Urinary bladder (tissue), 4 donors: ENCODE results near the gene GSS. TPM values are rescaled to one million over a fixed set of nuclear protein-coding genes. Genes with fewer than 3 reads are reported as not detected.

Source experiments
- DNase-seq: peaks from one replicate; pipeline ENCODE4 v3.0.0-alpha.2; 2015; ENCODE audit errors: extremely low spot score
- H3K27ac ChIP-seq: one replicate; pipeline ENCODE4 v1.5.1; 2013; ENCODE audit warnings: low read depth, mild to moderate bottlenecking, moderate library complexity
- H3K36me3 ChIP-seq: one replicate; pipeline ENCODE4 v1.6.1; 2013; ENCODE audit warnings: mild to moderate bottlenecking, moderate library complexity; ENCODE audit not compliant: insufficient read depth
- H3K4me1 ChIP-seq: one replicate; pipeline ENCODE4 v1.6.1; 2013; ENCODE audit warnings: mild to moderate bottlenecking, moderate library complexity; ENCODE audit not compliant: insufficient read depth
- H3K4me3 ChIP-seq: one replicate; pipeline ENCODE4 v1.5.1; 2013; ENCODE audit warnings: low read depth, low read length
- WGBS: extraction: QIAGEN DNeasy Blood & Tissue Kit; methylation state at CpG from one replicate; pipeline ENCODE4 v1.1.7; 2013; 5-methylcytosine and 5-hydroxymethylcytosine counted together
- polyA plus RNA-seq: library from polyadenylated mRNA; stranded (reverse); fragments of 200-250 nt; gene quantifications from one replicate; pipeline ENCODE4 v1.2.3, GENCODE V29; 2013
- total RNA-seq: library from RNA; depleted of rRNA; stranded (reverse); fragments of >200 nt; gene quantifications from one replicate; pipeline ENCODE4 v1.2.3, GENCODE V29; 2014
- donor health status: healthy with polysubstance abuse.
- donor health status: healthy.

Gene GSS
- total and polyA plus RNA-seq, 2 donors, result 24.9 to 27.2 TPM

- no peak overlapping the region for H3K27ac ChIP-seq
- H3K4me1 ChIP-seq, result no peaks in the 10 kb centered on the region
- no peaks in the 10 kb centered on the region for H3K36me3 ChIP-seq
- 86% methylated on average over 14 of the region's 14 CpGs for WGBS
- H3K4me3 ChIP-seq, result no peak overlapping the region
- DNase-seq, result no peak
These were observed 17.0 kb downstream of the GSS start for GRCh38 chr20:34938466-34939163.

DNA sequence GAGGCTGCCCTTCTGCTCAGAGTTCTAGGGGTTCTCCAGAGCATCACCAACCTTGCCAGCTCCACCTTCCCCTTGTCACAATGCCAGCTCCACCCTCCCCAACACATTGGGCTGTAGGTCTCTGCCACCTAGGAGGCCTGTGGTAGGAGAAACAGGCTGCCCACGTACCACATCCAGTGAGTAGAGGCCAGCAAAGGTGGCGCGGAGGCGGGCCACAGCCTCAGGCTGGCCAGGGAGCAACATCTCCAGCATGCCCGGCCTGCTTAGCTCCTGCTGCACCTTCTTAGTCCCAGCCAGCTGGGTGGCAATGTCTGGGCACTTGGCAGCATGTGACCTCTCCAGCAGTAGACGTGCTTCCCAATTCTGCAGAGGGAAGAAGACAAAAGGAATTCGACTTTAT, 23.8 kb downstream of the GSS start:
- H3K27ac ChIP-seq, result no peak overlapping the region
- no peak for DNase-seq
- 95% methylated on average over 7 of the region's 7 CpGs for WGBS
- no peaks in the 10 kb centered on the region for H3K36me3 ChIP-seq
- H3K4me3 ChIP-seq, result no peak overlapping the region
- no peaks in the 10 kb centered on the region for H3K4me1 ChIP-seq

DNA sequence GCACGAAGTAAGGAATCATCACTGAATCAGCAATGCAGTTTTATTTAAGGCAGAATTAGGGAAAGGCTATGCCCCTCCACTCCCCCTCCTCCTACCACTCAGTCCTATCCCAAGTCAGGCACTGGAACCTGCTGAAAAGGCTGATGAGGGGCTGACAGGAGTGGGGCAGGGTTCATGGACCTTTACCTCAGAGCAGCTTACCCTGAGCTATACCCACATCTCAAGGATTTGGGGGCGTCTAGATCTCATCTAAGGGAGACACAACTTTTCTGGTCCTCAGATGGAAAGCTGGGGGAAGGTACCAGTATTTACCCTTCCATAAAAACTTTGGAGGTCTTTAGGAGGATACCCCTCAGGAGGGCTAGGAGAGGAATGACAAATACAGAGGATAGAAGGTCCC, 27.2 kb downstream of the GSS start:
- no peak overlapping the region for H3K4me3 ChIP-seq
- no peak overlapping the region for H3K27ac ChIP-seq
- H3K4me1 ChIP-seq, result no peaks in the 10 kb centered on the region
- WGBS, result 85% methylated on average over 2 of the region's 2 CpGs
- DNase-seq, result no peak
- H3K36me3 ChIP-seq, result no peaks in the 10 kb centered on the region

DNA sequence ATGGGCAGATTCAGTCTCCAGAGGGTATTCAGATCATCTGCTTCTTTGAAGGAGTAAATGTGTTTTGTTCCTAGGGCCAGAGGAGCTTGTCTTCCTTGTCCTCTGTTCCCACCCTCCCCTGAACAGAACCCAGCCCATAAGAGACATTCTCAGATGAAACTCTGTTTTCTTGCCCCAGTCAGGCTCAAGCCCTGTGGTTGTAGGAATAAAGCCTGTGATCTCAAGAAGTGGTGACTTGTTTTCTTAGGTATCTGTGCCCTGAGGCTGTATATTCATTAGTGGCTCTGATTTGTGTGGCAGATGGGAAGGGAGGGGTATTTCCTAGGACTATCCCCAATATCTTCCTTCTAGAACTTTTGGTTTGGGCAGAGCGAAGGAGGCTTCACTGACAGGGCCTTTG, 27.9 kb downstream of the GSS start:
- 95% methylated on average over 1 of the region's 1 CpG for whole genome bisulfite sequencing
- Histone ChIP-seq H3K4me1 (no peaks in the 10 kb centered on the region), H3K4me3 (no peak overlapping the region), H3K27ac (no peak overlapping the region), H3K36me3 (no peaks in the 10 kb centered on the region)
- no peak for DNase-seq

DNA sequence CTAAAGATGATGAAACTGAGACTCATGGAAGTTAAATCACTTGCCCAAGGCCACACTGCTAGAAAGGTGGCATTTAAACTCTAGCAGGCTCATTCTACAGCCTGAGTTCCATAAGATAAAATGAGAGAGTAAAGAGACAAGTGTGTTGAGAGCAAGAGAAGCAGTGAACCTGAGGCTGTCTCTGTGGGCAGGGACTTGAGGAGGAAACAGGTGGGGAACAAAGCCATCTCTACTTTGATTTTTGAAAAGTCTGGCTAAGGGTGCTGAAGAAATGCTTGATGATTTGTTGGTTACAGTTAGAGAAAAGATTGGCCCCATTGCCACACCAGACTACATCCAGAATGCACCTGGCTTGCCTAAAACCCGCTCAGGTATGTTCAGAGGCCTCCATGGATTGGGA, 29.0 kb downstream of the GSS start:
- no peak overlapping the region for H3K27ac ChIP-seq
- 96% methylated on average over 1 of the region's 1 CpG for WGBS

DNA sequence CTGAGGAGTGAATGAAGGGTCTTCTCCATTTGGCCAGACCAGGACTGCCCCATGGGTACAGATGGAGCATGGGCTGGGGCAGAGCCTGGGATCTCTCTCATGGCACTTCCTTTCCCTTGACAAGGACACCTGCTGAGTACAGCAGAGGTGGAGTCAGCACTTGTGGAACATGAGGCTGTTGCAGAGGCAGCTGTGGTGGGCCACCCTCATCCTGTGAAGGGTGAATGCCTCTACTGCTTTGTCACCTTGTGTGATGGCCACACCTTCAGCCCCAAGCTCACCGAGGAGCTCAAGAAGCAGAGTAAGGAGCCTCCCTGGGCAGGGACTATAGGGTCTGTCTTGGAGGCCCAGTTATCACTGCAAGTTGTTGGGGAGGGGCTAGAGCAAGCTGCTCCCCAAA, 29.6 kb downstream of the GSS start:
- Histone ChIP-seq H3K4me1 (no peaks in the 10 kb centered on the region), H3K27ac (no peak overlapping the region), H3K4me3 (no peak overlapping the region), H3K36me3 (no peaks in the 10 kb centered on the region)
- 76% methylated on average over 1 of the region's 1 CpG for WGBS
- DNase-seq, result no peak

More for the DNA sequence above, 29.0 kb downstream of the GSS start:
- Histone ChIP-seq H3K4me3 (no peak overlapping the region), H3K36me3 (no peaks in the 10 kb centered on the region), H3K4me1 (no peaks in the 10 kb centered on the region)
- no peak for DNase-seq

DNA sequence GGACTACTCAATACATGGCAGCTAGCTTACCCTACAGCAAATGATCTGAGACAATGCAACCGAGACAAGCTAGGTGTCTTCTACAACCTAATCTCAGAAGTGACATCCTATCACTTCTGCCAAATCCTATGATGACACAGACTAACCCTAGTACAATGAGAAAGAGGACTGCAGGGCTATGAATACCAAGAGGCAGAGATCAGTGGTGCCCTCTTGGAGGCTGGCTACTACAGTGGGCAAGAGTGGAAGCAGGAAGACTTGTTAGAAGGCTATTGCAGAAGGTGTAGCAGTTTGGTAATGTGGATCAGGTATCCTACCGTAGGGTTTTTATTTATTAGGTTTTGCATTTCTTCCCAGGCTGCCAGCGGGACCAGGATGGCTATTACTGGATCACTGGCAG, 30.3 kb downstream of the GSS start:
- 94% methylated on average over 3 of the region's 3 CpGs for WGBS
- DNase-seq, result no peak
- Histone ChIP-seq H3K4me3 (no peak overlapping the region), H3K27ac (no peak overlapping the region), H3K4me1 (no peaks in the 10 kb centered on the region), H3K36me3 (no peaks in the 10 kb centered on the region)

- Histone ChIP-seq H3K27ac (no peak overlapping the region), H3K36me3 (no peaks in the 10 kb centered on the region), H3K4me1 (no peaks in the 10 kb centered on the region), H3K4me3 (no peak overlapping the region)
- 99% methylated on average over 2 of the region's 2 CpGs for WGBS
- DNase-seq, result no peak
These were observed 32.2 kb downstream of the GSS start for GRCh38 chr20:34923414-34923813.

- Histone ChIP-seq H3K4me1 (no peaks in the 10 kb centered on the region), H3K27ac (no peak overlapping the region), H3K4me3 (no peak overlapping the region), H3K36me3 (no peaks in the 10 kb centered on the region)
- whole genome bisulfite sequencing, result 84% methylated on average over 5 of the region's 5 CpGs
- DNase-seq, result no peak
These were observed 32.8 kb downstream of the GSS start for GRCh38 chr20:34922654-34923381.

DNA sequence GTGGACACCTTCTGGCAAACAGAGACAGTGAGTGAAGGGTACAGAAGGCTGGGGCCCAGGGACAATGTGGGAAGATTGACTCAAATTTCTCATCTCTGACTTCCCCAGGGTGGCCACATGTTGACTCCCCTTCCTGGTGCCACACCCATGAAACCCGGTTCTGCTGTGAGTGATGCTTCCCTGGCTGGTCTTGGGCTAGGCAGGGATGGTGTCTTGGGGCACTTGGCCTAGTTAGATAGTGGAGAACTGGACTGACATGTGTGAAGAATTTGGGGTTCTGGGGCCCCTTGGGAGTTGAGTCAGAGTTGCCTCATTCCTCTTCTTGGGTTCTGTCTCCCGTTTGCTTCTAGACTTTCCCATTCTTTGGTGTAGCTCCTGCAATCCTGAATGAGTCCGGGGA, 34.2 kb downstream of the GSS start:
- H3K36me3 ChIP-seq, result no peaks in the 10 kb centered on the region
- DNase-seq, result no peak
- H3K4me3 ChIP-seq, result no peak overlapping the region
- H3K4me1 ChIP-seq, result no peaks in the 10 kb centered on the region
- WGBS, result 87% methylated on average over 3 of the region's 3 CpGs
- no peak overlapping the region for H3K27ac ChIP-seq

DNA sequence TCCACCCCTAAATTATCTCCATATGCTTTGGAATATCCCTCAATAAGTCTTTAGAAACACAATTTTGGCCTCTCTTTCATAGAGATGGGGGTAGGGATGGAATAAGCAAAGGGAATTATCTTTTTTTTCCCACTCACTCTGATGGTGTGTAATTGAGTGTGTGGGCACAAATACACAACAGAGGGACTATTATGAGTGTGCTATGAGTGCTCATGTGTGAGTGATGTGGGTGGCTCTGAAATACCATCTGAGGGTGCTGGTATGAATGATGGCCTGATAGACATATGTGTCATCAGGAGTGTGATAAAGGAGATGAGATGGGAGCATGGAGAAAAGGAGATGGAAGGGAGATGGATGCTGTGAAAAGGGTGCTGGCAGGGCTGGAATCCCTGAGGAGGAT, 35.6 kb downstream of the GSS start:
- no peak overlapping the region for H3K27ac ChIP-seq
- H3K4me1 ChIP-seq, result no peaks in the 10 kb centered on the region
- no peaks in the 10 kb centered on the region for H3K36me3 ChIP-seq
- DNase-seq, result no peak
- H3K4me3 ChIP-seq, result no peak overlapping the region

GRCh38 chr20:34916774-34917354, 38.7 kb downstream of the GSS start:
- WGBS, result 72% methylated on average over 2 of the region's 2 CpGs
- no peak overlapping the region for H3K27ac ChIP-seq
- no peaks in the 10 kb centered on the region for H3K4me1 ChIP-seq
- H3K4me3 ChIP-seq, result no peak overlapping the region
- no peaks in the 10 kb centered on the region for H3K36me3 ChIP-seq
- no peak for DNase-seq

DNA sequence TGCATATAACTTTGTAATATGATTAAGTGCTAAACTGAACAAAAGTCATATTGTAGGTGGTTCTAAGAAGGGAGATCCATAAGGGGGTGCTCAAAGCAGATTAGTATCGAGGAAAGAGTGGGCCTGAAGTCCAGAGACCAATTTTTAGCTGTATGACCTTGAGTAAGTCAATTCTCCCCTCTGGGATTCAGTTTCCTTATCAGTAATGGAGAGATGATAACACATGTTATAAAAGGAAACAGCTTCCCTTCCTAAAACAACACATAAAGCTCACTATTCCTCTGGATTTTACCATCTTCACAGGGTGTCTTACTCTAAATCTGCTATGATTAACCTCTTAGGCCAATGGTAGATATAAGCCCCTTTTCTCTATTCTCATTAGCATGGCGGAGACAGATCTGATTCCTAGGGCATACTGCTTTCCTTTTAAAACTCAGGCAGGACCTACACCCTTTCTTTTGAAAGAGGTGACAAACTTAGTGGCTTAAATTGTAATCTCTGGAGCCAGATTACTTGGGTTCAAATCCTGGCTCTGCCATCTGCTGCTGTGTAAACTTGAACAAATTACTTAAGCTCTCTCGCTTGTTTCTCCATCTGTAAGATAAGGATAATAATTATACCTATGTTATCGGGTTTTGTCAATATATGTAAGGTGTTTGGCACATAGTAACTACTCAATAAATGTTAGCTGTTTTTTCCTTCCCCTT, 39.7 kb downstream of the GSS start:
- H3K4me3 ChIP-seq, result no peak overlapping the region
- no peak for DNase-seq
- H3K36me3 ChIP-seq, result no peaks in the 10 kb centered on the region
- no peaks in the 10 kb centered on the region for H3K4me1 ChIP-seq
- WGBS, result 89% methylated on average over 4 of the region's 4 CpGs
- H3K27ac ChIP-seq, result no peak overlapping the region

DNA sequence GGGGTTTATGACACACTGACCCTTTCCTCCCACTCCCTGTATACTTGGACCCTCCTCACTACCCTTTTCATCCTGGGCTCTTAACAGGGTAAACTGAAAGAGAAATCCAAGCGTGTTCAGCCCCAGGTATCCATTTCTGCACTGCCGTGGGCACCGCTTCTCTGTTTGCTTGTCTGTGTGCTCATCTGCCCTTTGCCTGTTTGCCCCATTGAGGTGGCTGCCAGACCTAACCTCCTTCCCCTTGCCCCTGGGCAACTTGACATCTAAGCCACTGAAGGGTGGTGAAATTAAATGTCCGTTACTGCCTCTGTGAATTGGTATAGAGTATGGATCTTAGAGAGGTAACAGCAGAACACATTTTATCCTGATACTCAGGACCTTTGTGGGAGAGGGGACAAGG, 40.5 kb downstream of the GSS start:
- Histone ChIP-seq H3K4me1 (no peaks in the 10 kb centered on the region), H3K4me3 (no peak overlapping the region), H3K36me3 (no peaks in the 10 kb centered on the region), H3K27ac (no peak overlapping the region)
- 96% methylated on average over 4 of the region's 4 CpGs for WGBS
- no peak for DNase-seq
